HepG2 (cell line): ENCODE data around the gene PTPN14. TPM values are rescaled to one million over a fixed set of nuclear protein-coding genes. Genes with fewer than 3 reads are reported as not detected.

Source experiments
- ATAC-seq: fragments of 200-7000 bp; cut with Tn5 transposase; 3 replicates; pipeline ENCODE4 v1.9.1; 2020; ENCODE audit warnings: mild to moderate bottlenecking, moderate library complexity
- BruUV-seq: library from RNA; stranded (reverse); fragments of 400-500 nt; replicated peaks from 2 replicates; lab custom pipeline; 2021; lab: Mats Ljungman, UMichigan
- CTCF ChIA-PET: fragments of 300-600 bp; formaldehyde crosslinking; extraction: SDS; loops from one replicate; lab custom pipeline; 2021; ENCODE audit warnings: low total read pairs, inconsistent platforms, low intra/inter-chr PET ratio; lab: Yijun Ruan, JAX
- POLR2A ChIA-PET: fragments of 350-600 bp; sonication (Branson Sonifier 250); formaldehyde crosslinking; loops from one replicate; lab custom pipeline; 2020; ENCODE audit warnings: antibody characterized with exemption, inconsistent platforms; lab: Yijun Ruan, JAX
- DNase-seq: peaks from one replicate; pipeline ENCODE4 v3.0.0-alpha.2; 2015; ENCODE audit warnings: low spot score
- FAIRE-seq: peaks from 3 replicates; lab custom pipeline; 2011; peaks lifted over from hg19 to GRCh38; lab: Jason Lieb, UNC
- H2AFZ ChIP-seq: one replicate; pipeline ENCODE4 v1.6.1; 2011; ENCODE audit warnings: low read length, inconsistent platforms
- H3K27ac ChIP-seq: fragments of 300-600 bp; 3 replicates; pipeline ENCODE4 v1.8.0; 2011; ENCODE audit warnings: mixed run types, mild to moderate bottlenecking, mixed read lengths, low read length, inconsistent platforms; ENCODE audit not compliant: insufficient read depth; ENCODE audit errors: extremely low read length
- H3K27me3 ChIP-seq, 2 experiments: fragments of 200-600 bp in 1 of 2; 2 replicates in 1 of 2; 3 replicates in 1 of 2; pipeline versions ENCODE4 v1.6.0 to v1.8.0; 2011; ENCODE audit warnings: low read length in 2 of 2, mild to moderate bottlenecking in 2 of 2, moderate library complexity in 2 of 2, inconsistent platforms in 1 of 2; ENCODE audit not compliant: insufficient read depth in 2 of 2, control insufficient read depth in 1 of 2
- H3K36me3 ChIP-seq, 2 experiments: fragments of 200-600 bp in 1 of 2; replicated peaks in 1 of 2; 2 replicates in 1 of 2; 3 replicates in 1 of 2; pipeline versions ENCODE4 v1.5.1 to v1.8.0; 2011; ENCODE audit warnings: low read length in 2 of 2, inconsistent platforms in 1 of 2; ENCODE audit not compliant: insufficient read depth in 2 of 2, control insufficient read depth in 1 of 2
- H3K4me1 ChIP-seq: 2 replicates; pipeline ENCODE4 v1.5.1; 2012; ENCODE audit warnings: low read length, inconsistent platforms; ENCODE audit not compliant: insufficient read depth
- H3K4me2 ChIP-seq: 2 replicates; pipeline ENCODE4 v1.6.0; 2011; ENCODE audit warnings: low read depth, low read length, inconsistent platforms
- H3K4me3 ChIP-seq, 3 experiments: fragments of 200-600 bp in 1 of 3; sonication (generic), shearing (Covaris generic) in 1 of 3; replicated peaks in 1 of 3; 2 replicates each; pipeline ENCODE4 v1.5.1; 2011 to 2016; ENCODE audit warnings: low read length in 3 of 3, inconsistent platforms in 2 of 3, low read depth in 2 of 3, mild to moderate bottlenecking in 2 of 3, control low read depth in 1 of 3, mixed read lengths in 1 of 3; ENCODE audit not compliant: insufficient read depth in 1 of 3
- H3K79me2 ChIP-seq: one replicate; pipeline ENCODE4 v1.6.1; 2011; ENCODE audit warnings: low read length, inconsistent platforms; ENCODE audit not compliant: insufficient read depth
- H3K9ac ChIP-seq: 2 replicates; pipeline ENCODE4 v1.6.0; 2011; ENCODE audit warnings: mild to moderate bottlenecking, low read depth, low read length, inconsistent platforms; ENCODE audit not compliant: insufficient read depth
- H3K9me3 ChIP-seq: 2 replicates; pipeline ENCODE4 v1.5.1; 2012; ENCODE audit warnings: mild to moderate bottlenecking, low read length
- H4K20me1 ChIP-seq: 2 replicates; pipeline ENCODE4 v1.6.0; 2011; ENCODE audit warnings: inconsistent platforms, mild to moderate bottlenecking, low read length, moderate library complexity; ENCODE audit not compliant: insufficient read depth
- ARNTL ChIP-seq: sonication (generic); formaldehyde crosslinking; IDR thresholded peaks from 2 replicates; pipeline ENCODE4 v1.4.0; 2020; ENCODE audit warnings: mild to moderate bottlenecking, missing genetic modification reagents
- ATF7 ChIP-seq, 2 experiments: fragments of 450-650 bp in 1 of 2; sonication (generic) in 1 of 2; formaldehyde crosslinking in 1 of 2; IDR thresholded peaks; 2 replicates each; pipeline versions ENCODE4 v1.4.0 to v1.6.1; 2016 to 2020; ENCODE audit warnings: antibody characterized with exemption in 1 of 2, mild to moderate bottlenecking in 1 of 2, missing genetic modification reagents in 1 of 2
- CENPT ChIP-seq: sonication (generic); formaldehyde crosslinking; IDR thresholded peaks from 2 replicates; pipeline ENCODE4 v1.8.0; 2022; ENCODE audit warnings: low read depth, mild to moderate bottlenecking, moderate library complexity, missing genetic modification reagents
- FOXK2 ChIP-seq: fragments of 450-650 bp; IDR thresholded peaks from 2 replicates; pipeline ENCODE4 v1.6.1; 2016
- GLI4 ChIP-seq: sonication (generic); formaldehyde crosslinking; IDR thresholded peaks from 2 replicates; pipeline ENCODE4 v1.5.1; 2020; ENCODE audit warnings: missing genetic modification reagents, mild to moderate bottlenecking, moderate library complexity, borderline replicate concordance
- IKZF1 ChIP-seq: fragments of 450-650 bp; IDR thresholded peaks from 2 replicates; pipeline ENCODE4 v1.7.1; 2016
- KDM6A ChIP-seq: IDR thresholded peaks from 2 replicates; pipeline ENCODE4 v1.6.1; 2016; ENCODE audit warnings: low read depth
- RFXAP ChIP-seq: sonication (generic); formaldehyde crosslinking; IDR thresholded peaks from 2 replicates; pipeline ENCODE4 v1.4.0; 2020; ENCODE audit warnings: missing genetic modification reagents, borderline replicate concordance
- ZFP36 ChIP-seq: fragments of 150-350 bp; IDR thresholded peaks from 2 replicates; pipeline ENCODE4 v1.6.1; 2018; ENCODE audit warnings: borderline replicate concordance, low read length, low read depth; ENCODE audit not compliant: partially characterized antibody
- ZNF160 ChIP-seq: sonication (generic); formaldehyde crosslinking; IDR thresholded peaks from 2 replicates; pipeline ENCODE4 v1.8.0; 2022; ENCODE audit warnings: mild to moderate bottlenecking, inconsistent platforms, missing genetic modification reagents
- ZNF446 ChIP-seq: sonication (generic); formaldehyde crosslinking; IDR thresholded peaks from 2 replicates; pipeline ENCODE4 v1.5.0; 2020; ENCODE audit warnings: mild to moderate bottlenecking, missing genetic modification reagents
- WGBS: methylation state at CpG from one replicate; pipeline ENCODE4 v1.1.6; 2017; ENCODE audit warnings: low lambda C conversion rate; 5-methylcytosine and 5-hydroxymethylcytosine counted together
- in situ Hi-C: cut with HindIII; loops from 2 replicates; pipeline ENCODE4 v1.10.0; 2017; ENCODE audit warnings: low pct_unique_long_range_greater_than_20kb; ENCODE audit not compliant: extremely low pct_ligation_motif_present
- intact Hi-C: fragments of 100-400 bp; cut with micrococcal nuclease; formaldehyde crosslinking; loops from one replicate; pipeline ENCODE4 v1.10.0; 2022; ENCODE audit not compliant: unreplicated experiment
- polyA plus RNA-seq, 8 experiments: library from polyadenylated mRNA; depleted of rRNA in 3 of 8; stranded (reverse) in 7 of 8; unstranded in 1 of 8; fragments of >200 nt; fragmentation: Illumina TruSeq in 4 of 8; extraction: Trizol in 4 of 8; gene quantifications; 2 replicates each; pipeline versions ENCODE4 v1.2.1 to v1.2.3, GENCODE V29; 2011 to 2016; ENCODE audit warnings: low read depth in 4 of 8, missing spikeins in 1 of 8, mixed read lengths in 1 of 8; ENCODE audit not compliant: insufficient read depth in 1 of 8
- total RNA-seq, 5 experiments: library from RNA; depleted of rRNA; stranded (reverse); fragments of >200 nt; fragmentation: Illumina TruSeq; extraction: Trizol; gene quantifications; 2 replicates each; pipeline ENCODE4 v1.2.3, GENCODE V29; 2016; ENCODE audit warnings: low read depth in 1 of 5
- TF ChIP-seq, protein P1 (sequence below): sonication (generic); formaldehyde crosslinking; IDR thresholded peaks from 2 replicates; pipeline ENCODE4 v1.4.0; 2020; ENCODE audit warnings: missing genetic modification reagents
- TF ChIP-seq, protein P2 (sequence below): sonication (generic); formaldehyde crosslinking; IDR thresholded peaks from 2 replicates; pipeline ENCODE4 v1.4.0; 2020; ENCODE audit warnings: missing genetic modification reagents, low read depth, mild to moderate bottlenecking, borderline replicate concordance

PTPN14 gene
- total and polyA plus RNA-seq, 2 of the 13 experiments (the other 11 are each of a cell fraction or from before 2014, with no cell fraction given), result 3.9 to 4.7 TPM

GRCh38 chr1:214546886-214547641 lies 4.3 kb downstream of the PTPN14 start:
- POLR2A ChIA-PET, result no interaction called here
- CTCF ChIA-PET, result no interaction called here
- no peaks in the 10 kb centered on the region for H3K9me3 ChIP-seq
- 87% methylated on average over 6 of the region's 6 CpGs for WGBS
- no peak overlapping the region for H2AFZ ChIP-seq
- in situ Hi-C loops (loop anchor here (10.0 kb wide), 1 partner anchor 58 kb away; the partner anchor contains the start of gene CENPF), intact Hi-C loops (no loop called here)
- H3K27ac ChIP-seq, result no peak overlapping the region
- DNase-seq (no peak), FAIRE-seq (no peak), ATAC-seq (no peak)
- peaks cover 0 to under 1% of the 10 kb centered on the region in 2 experiments; a peak in 1 of 5 replicates for H3K27me3 ChIP-seq
- no peak overlapping the region for H3K9ac ChIP-seq
- H3K4me2 ChIP-seq, result no peak overlapping the region
- peaks cover 9% of the 10 kb centered on the region for H3K79me2 ChIP-seq
- no TSS peak for BruUV-seq
- H4K20me1 ChIP-seq, result peaks cover 2% of the 10 kb centered on the region; the same call in 1 of the 2 replicates
- no peak for TF ChIP-seq ZFP36
- TF ChIP-seq CENPT (CRISPR knock-in tag), result no peak
- no peak for TF ChIP-seq ATF7 (IDR thresholded peaks at IDR 0.05)
- TF ChIP-seq ATF7 (CRISPR knock-in tag; IDR thresholded peaks at IDR 0.05), result no peak
- no peak for TF ChIP-seq IKZF1
- TF ChIP-seq FOXK2, result no peak
- peaks cover 32% of the 10 kb centered on the region for H3K4me1 ChIP-seq
- H3K36me3 ChIP-seq, result no peaks in the 10 kb centered on the region
- no peak overlapping the region for H3K4me3 ChIP-seq

DNA sequence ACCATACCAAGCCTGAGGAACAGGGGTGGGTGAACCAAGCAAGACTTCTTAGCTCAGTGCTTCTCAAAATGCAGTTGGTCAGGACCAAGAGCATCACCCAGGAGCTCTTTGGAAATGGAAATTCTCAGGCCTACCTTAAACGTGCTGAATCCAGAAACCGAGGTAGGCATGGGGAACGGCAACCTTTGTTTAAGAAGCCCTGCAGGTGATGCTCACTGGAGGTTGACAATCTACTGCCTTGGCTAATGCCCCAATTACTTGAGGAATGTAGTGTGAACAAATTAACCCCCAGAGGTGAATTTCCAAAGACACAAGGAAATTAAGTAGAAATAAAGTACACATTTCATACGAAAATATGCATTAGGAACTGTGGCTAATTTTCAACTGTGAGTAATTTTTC lies 5.3 kb downstream of the PTPN14 start:
- peaks cover 9% of the 10 kb centered on the region for H3K79me2 ChIP-seq
- peaks cover 2% of the 10 kb centered on the region; the same call in 1 of the 2 replicates for H4K20me1 ChIP-seq
- H3K36me3 ChIP-seq, result no peaks in the 10 kb centered on the region
- BruUV-seq, result no TSS peak
- no peak overlapping the region for H2AFZ ChIP-seq
- FAIRE-seq (no peak), ATAC-seq (no peak), DNase-seq (no peak)
- POLR2A ChIA-PET, result no interaction called here
- H3K4me1 ChIP-seq, result peaks cover 32% of the 10 kb centered on the region
- H3K27me3 ChIP-seq, result no peaks in the 10 kb centered on the region; a peak in 1 of 5 replicates
- in situ Hi-C loops, result loop anchor here (10.0 kb wide), 1 partner anchor 59 kb away; the partner anchor contains the start of gene CENPF
- 88% methylated on average over 4 of the region's 4 CpGs for WGBS
- no peak overlapping the region for H3K9ac ChIP-seq
- no peak overlapping the region for H3K4me3 ChIP-seq
- CTCF ChIA-PET, result no interaction called here
- no peak for TF ChIP-seq ZNF160 (CRISPR knock-in tag)
- TF ChIP-seq, protein P1, sequence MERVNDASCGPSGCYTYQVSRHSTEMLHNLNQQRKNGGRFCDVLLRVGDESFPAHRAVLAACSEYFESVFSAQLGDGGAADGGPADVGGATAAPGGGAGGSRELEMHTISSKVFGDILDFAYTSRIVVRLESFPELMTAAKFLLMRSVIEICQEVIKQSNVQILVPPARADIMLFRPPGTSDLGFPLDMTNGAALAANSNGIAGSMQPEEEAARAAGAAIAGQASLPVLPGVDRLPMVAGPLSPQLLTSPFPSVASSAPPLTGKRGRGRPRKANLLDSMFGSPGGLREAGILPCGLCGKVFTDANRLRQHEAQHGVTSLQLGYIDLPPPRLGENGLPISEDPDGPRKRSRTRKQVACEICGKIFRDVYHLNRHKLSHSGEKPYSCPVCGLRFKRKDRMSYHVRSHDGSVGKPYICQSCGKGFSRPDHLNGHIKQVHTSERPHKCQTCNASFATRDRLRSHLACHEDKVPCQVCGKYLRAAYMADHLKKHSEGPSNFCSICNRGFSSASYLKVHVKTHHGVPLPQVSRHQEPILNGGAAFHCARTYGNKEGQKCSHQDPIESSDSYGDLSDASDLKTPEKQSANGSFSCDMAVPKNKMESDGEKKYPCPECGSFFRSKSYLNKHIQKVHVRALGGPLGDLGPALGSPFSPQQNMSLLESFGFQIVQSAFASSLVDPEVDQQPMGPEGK, result no peak
- TF ChIP-seq RFXAP (CRISPR knock-in tag), result no peak
- TF ChIP-seq, protein P2, sequence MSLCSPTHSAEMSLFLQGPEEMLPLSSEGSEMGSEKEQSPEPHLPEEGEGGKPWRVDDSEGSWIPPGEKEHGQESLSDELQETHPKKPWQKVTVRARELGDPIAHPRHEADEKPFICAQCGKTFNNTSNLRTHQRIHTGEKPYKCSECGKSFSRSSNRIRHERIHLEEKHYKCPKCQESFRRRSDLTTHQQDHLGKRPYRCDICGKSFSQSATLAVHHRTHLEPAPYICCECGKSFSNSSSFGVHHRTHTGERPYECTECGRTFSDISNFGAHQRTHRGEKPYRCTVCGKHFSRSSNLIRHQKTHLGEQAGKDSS (CRISPR knock-in tag), result no peak
- no peak for TF ChIP-seq ZNF446 (CRISPR knock-in tag)
- TF ChIP-seq ARNTL, result no peak
- TF ChIP-seq KDM6A (CRISPR knock-in tag), result no peak
- TF ChIP-seq GLI4 (CRISPR knock-in tag), result no peak
- no peak overlapping the region for H3K27ac ChIP-seq
- intact Hi-C loops, result no loop called here
- H3K4me2 ChIP-seq, result no peak overlapping the region
- no peaks in the 10 kb centered on the region for H3K9me3 ChIP-seq
